NT2/D1 (cell line): Measurements from ENCODE around the gene RPS6KA4.

Experiments used
- DNase-seq: peaks from one replicate; pipeline ENCODE4 v3.0.0-alpha.2; 2011; ENCODE audit warnings: low read depth, low spot score
- H3K27me3 ChIP-seq: 2 replicates; pipeline ENCODE4 v1.6.0; 2011; ENCODE audit warnings: mild to moderate bottlenecking; ENCODE audit not compliant: insufficient read length, insufficient read depth
- H3K36me3 ChIP-seq: 2 replicates; pipeline ENCODE4 v1.6.1; 2011; ENCODE audit warnings: mild to moderate bottlenecking, low read length, mixed read lengths; ENCODE audit not compliant: insufficient read depth, insufficient read length
- H3K4me1 ChIP-seq: 2 replicates; pipeline ENCODE4 v1.5.1; 2011; ENCODE audit not compliant: insufficient read depth, insufficient read length
- H3K4me3 ChIP-seq: 2 replicates; pipeline ENCODE4 v1.5.1; 2011; ENCODE audit warnings: low read depth; ENCODE audit not compliant: insufficient read length
- H3K9ac ChIP-seq: 2 replicates; pipeline ENCODE4 v1.6.0; 2011; ENCODE audit warnings: low read depth; ENCODE audit not compliant: insufficient read length
- H3K9me3 ChIP-seq: 2 replicates; pipeline ENCODE4 v1.5.1; 2011; ENCODE audit warnings: mild to moderate bottlenecking, low read length; ENCODE audit not compliant: insufficient read depth
- SUZ12 ChIP-seq: IDR thresholded peaks from 2 replicates; pipeline ENCODE4 v1.6.1; 2011; ENCODE audit not compliant: insufficient read length, insufficient read depth; ENCODE audit errors: extremely low read depth
- YY1 ChIP-seq: IDR thresholded peaks from 2 replicates; pipeline ENCODE4 v1.6.1; 2011; ENCODE audit not compliant: insufficient read length, insufficient read depth
- ZNF274 ChIP-seq: IDR thresholded peaks from 2 replicates; pipeline ENCODE4 v1.6.1; 2011; ENCODE audit warnings: mild to moderate bottlenecking, low read depth, low read length

RPS6KA4 gene

DNA sequence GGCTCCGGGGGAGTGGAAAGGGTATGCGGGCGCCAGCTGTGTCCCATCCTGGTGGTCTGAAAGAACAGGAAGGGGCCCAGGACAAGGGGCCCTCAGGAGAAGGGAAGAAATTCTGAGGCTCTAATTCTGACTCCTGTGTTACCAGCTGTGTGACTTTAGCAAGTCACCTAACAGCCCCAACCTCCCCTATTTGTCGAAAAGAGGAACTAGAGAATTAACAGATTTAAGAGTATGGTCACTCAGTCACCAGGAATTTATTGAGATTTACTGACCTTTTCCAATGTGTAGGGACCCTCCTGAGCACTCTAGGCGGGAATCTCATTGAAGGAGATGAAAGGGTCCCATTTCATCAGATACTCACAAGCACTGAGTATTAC, 14.6 kb downstream of the RPS6KA4 start:
- TF ChIP-seq ZNF274 (no peak), SUZ12 (no peak), YY1 (no peak)
- H3K9me3 ChIP-seq, result no peaks in the 10 kb centered on the region
- peaks cover 29% of the 10 kb centered on the region for H3K36me3 ChIP-seq
- H3K9ac ChIP-seq, result no peak overlapping the region
- no peak for DNase-seq
- H3K4me1 ChIP-seq, result peaks cover 2% of the 10 kb centered on the region
- no peaks in the 10 kb centered on the region for H3K27me3 ChIP-seq
- no peak overlapping the region for H3K4me3 ChIP-seq

DNA sequence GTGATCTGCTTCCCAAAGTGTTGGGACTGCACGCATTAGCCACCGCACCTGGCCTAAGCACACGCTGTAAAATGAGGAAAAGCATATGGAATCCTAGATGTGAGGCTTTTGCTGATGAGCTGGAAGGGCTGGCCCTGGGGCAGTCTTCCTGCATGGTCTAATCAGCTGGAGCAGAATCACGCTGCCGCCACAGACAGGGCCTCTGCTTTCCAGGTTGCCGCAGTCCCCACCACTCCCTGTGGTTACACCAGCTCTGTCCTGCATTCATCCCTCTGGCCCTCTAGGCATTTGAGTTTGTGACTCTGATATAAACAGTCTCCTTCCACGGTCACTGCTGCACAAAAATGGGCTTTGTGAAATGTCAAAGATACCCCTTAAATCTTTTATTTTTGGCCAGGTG, 17.1 kb downstream of the RPS6KA4 start:
- TF ChIP-seq YY1 (no peak), ZNF274 (no peak), SUZ12 (no peak)
- H3K9ac ChIP-seq, result no peak overlapping the region
- H3K4me3 ChIP-seq, result no peak overlapping the region
- no peaks in the 10 kb centered on the region for H3K9me3 ChIP-seq
- peaks cover 12% of the 10 kb centered on the region for H3K36me3 ChIP-seq
- no peak for DNase-seq
- peaks cover 9% of the 10 kb centered on the region for H3K4me1 ChIP-seq
- no peaks in the 10 kb centered on the region for H3K27me3 ChIP-seq

DNA sequence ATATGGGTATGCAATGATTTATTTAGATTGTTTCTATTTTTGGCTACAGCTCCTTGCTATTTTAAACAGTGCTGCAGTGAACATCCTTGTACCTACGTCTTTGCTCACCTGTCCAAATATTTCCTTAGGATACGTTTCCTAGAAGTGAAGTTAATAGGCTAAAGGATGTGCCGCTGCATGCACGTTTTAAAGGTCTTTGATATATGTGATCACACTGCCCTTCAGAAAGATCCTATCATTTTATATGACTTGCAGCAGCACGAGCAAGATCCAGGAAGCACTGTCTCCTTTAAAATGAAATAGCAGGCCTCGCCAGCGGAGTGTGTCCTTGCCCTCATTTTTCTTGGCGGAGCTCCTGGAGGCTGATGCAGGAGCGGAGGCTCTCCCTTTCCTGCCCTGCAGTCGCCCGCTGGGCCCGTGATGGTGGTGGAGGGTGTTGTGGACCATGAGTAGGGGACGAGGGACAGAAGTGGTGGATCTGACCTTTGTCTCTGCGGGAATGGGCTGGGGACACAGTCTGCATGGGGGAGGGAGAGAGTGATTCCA, 19.4 kb downstream of the RPS6KA4 start:
- Histone ChIP-seq H3K9ac (no peak overlapping the region), H3K9me3 (no peaks in the 10 kb centered on the region), H3K36me3 (no peaks in the 10 kb centered on the region), H3K27me3 (no peaks in the 10 kb centered on the region), H3K4me1 (peaks cover 10% of the 10 kb centered on the region), H3K4me3 (no peak overlapping the region)
- TF ChIP-seq SUZ12 (no peak), YY1 (no peak), ZNF274 (no peak)
- no peak for DNase-seq

DNA sequence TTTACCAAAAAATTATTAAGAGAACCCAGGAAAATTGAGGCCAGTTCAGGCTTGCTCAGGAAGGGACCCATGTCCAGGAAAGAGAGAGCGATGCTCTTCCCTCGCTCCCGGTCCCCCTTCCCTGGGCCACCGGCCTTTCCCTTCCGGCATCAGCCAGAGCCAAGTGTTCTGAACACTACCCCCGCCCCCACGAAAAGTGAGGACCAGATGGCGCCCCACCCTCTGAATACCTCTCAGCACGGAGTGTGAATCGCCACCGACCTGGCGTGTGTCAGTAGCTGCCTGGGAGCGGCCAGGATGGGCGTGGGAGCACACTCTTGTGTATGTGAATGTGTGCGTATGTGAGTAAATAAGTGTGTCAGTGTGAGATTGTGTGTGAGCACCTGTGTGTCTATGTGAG, 20.2 kb downstream of the RPS6KA4 start:
- no peak overlapping the region for H3K4me3 ChIP-seq
- TF ChIP-seq SUZ12, result no peak
- TF ChIP-seq ZNF274, result no peak
- TF ChIP-seq YY1, result no peak
- DNase-seq, result no peak
- no peaks in the 10 kb centered on the region for H3K27me3 ChIP-seq
- H3K36me3 ChIP-seq, result no peaks in the 10 kb centered on the region
- peaks cover 10% of the 10 kb centered on the region for H3K4me1 ChIP-seq
- no peaks in the 10 kb centered on the region for H3K9me3 ChIP-seq
- H3K9ac ChIP-seq, result no peak overlapping the region

DNA sequence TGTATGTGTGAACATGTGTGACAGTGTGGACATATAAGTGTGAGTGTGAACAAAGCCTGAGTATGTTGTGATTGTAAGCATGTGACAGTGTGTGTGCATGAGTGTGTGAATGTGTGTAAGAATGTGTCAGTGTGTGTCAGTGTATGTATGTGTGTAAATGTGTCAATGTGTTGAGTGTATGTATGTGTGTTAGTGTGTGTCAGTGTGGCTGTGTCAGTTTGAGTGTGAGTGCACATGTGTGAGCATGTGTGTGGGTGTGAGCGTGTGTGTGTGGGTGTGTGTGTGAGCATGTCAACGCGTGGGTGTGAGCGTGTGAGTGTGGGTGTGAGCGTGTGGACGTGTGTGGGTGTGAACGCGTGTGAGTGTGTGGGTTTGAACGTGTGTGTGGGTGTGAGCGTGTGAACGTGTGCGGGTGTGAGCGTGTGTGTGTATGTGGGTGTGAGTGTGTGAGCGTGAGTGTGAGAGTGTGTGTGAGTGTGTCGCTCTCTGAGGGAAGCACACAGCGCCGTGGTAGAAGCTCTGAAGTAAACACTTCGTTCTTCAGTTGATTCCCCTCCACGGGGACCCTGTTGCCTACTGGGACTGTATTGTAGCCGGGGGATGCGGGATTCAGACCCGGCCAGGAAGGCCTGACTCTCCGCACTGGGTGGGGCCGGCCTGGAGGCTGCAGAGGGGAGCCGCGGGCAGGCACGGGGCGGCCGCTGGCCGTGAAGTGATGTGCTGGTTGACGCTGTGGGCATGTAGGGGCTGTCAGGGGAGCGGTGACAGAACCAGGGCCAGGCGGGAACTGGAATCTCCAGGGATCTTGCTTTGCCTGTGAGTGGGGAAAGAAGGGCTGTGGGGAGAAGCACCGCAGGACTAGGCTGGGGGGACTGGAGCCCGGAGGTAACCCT, 21.1 kb downstream of the RPS6KA4 start:
- Histone ChIP-seq H3K9ac (peak overlapping the region; percentile 33), H3K4me1 (peaks cover 10% of the 10 kb centered on the region), H3K4me3 (no peak overlapping the region), H3K27me3 (no peaks in the 10 kb centered on the region), H3K9me3 (no peaks in the 10 kb centered on the region), H3K36me3 (no peaks in the 10 kb centered on the region)
- no peak for DNase-seq
- TF ChIP-seq ZNF274 (no peak), YY1 (no peak)

DNA sequence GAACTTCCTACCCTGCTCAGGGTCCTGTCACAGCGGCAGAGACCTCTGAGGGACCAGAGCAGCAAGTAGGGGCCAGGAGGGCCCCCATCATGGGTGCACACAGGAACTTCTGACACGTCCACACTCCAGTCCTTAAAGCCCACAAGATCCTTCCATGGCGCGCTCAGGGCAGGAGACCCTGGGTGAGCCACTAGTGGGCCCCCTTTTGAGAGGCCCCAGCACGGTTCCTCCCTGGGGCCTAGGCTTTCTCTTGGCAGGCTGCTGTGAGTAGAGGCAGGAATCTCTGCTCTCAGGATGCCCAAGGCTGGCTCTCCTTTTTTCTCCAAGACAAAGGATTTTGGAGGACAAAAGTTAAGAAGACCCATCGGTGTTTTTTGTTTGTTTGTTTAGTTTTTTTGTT, 22.4 kb downstream of the RPS6KA4 start:
- Histone ChIP-seq H3K9me3 (no peaks in the 10 kb centered on the region), H3K36me3 (no peaks in the 10 kb centered on the region), H3K4me1 (peaks cover 10% of the 10 kb centered on the region), H3K9ac (no peak overlapping the region), H3K27me3 (no peaks in the 10 kb centered on the region), H3K4me3 (no peak overlapping the region)
- TF ChIP-seq YY1, result no peak
- TF ChIP-seq ZNF274, result no peak
- TF ChIP-seq SUZ12, result no peak
- DNase-seq, result no peak

DNA sequence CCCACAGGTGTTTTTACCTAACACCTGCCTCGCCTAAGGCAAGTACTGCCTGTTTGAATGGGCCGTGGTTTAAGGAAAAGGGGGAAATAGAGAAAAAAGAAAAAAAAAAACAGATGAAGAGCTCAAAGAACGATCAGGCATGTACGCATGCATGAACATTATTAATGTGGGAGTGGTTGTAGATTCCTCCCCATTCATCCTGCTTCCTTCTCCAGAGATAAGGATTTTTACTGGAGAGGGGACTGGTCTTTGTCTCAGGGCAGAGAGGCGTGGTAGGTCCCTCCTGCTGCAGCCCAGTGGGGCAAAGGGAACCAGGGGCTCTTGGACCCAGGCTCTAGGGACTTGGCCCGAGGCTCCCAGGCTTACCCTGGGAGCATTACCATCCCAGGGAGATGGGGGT, 23.1 kb downstream of the RPS6KA4 start:
- Histone ChIP-seq H3K4me1 (peaks cover 10% of the 10 kb centered on the region), H3K36me3 (no peaks in the 10 kb centered on the region), H3K9me3 (no peaks in the 10 kb centered on the region), H3K4me3 (no peak overlapping the region), H3K27me3 (no peaks in the 10 kb centered on the region), H3K9ac (no peak overlapping the region)
- no peak for DNase-seq
- TF ChIP-seq YY1 (no peak), ZNF274 (no peak), SUZ12 (no peak)
